ENCODE results near the gene EDN2.

Gene EDN2

DNA sequence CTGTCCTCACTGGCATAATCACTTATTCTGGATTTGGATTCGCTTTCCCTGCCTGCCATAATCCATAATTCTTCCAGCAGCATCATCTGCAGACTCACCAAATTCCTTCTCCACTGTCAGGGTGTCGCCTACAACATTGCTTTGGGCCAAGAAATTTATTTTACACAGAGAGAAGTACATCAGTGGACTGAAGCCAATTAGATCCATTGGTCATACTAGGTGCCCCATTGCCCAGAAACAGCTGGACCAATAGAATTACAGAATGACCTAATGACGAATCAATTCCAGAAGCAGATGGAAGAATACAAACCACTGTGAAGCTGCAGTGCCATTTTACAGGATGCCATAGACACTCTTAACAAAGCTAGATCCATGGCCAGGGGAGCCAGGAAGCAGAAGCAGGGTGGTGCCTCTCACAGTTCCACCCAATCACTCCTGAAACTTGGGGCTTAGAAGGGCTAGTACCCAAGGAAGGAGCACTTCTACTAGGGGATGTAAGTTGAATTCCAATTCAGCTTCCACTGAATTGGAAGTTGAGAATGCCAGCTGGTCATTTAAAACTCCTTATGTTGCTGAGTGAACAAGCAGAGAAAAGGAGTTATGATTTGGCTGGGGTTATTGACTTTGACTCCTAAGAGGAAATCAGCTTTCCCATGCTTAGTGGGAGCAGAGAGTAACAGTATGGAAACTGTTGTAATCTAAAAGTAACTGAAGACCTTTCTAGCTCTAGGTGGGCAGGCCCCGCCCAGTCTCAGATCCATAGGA is 44.0 kb downstream of the EDN2 start:
- DNase-seq (ENCODE audit: low read depth in 1 of 2, low spot score in 1 of 2), result no peak

DNA sequence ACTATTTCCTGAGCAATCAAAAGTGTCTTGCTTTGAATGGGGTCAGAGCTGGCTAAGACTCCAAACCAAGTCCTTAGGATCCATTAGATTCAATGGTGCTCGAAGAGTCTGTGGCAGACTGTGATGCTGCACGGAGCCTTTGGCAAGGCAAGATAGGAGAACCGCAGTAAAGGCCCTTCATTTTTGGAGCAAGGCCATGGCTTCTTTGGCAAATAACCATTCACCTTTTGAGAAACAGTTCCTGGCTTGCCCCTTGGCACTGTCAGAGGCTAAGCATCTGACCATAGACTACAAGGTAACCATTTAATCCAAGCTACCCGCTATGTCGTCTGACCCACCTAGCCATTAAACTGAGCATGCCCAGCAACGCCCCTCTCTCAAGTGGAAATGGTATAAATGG is 45.2 kb downstream of the EDN2 start:
- no peak for DNase-seq (ENCODE audit: low read depth in 1 of 2, low spot score in 1 of 2)

DNA sequence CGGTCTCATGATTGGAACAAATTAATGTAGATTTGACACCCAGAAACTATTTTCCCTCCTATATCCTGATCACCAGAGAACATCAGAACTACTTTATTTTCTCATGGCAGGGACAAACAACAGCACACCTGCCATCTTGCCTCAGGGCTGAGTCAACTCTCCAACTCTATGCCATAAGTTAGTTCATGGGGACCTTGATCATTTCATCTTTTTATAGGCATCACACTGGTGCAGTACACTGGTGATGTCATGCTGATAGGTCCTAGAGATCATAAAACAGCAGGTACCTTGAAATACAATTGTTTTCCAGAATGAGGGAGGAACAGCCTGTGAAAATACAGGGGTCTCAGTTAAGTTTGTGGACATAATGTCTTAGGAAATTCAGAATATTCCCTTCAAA is 45.8 kb downstream of the EDN2 start:
- no peak for DNase-seq (ENCODE audit: low read depth in 1 of 2, low spot score in 1 of 2)

DNA sequence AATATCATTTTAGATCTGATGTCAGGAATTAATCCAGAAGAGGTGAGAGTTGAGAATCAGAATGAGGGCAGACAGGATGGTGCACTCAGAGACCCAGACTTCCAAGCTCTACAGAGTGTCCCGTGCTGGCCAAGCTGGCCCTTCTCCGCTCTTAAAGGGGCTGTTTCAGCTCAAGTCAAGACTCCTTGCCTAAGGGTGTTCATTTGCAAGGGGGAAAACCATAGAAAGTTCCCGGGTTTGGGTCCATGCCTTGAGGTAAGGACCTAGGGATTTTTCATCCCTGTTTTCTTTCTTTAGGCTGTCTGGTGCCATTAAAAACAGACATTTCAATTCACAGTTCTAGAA is 47.5 kb downstream of the EDN2 start:
- DNase-seq (ENCODE audit: low read depth in 1 of 2, low spot score in 1 of 2), result no peak

GRCh38 chr1:41436281-41437010 is 48.0 kb downstream of the EDN2 start:
- no peak for DNase-seq (ENCODE audit: low read depth in 1 of 2, low spot score in 1 of 2)

DNA sequence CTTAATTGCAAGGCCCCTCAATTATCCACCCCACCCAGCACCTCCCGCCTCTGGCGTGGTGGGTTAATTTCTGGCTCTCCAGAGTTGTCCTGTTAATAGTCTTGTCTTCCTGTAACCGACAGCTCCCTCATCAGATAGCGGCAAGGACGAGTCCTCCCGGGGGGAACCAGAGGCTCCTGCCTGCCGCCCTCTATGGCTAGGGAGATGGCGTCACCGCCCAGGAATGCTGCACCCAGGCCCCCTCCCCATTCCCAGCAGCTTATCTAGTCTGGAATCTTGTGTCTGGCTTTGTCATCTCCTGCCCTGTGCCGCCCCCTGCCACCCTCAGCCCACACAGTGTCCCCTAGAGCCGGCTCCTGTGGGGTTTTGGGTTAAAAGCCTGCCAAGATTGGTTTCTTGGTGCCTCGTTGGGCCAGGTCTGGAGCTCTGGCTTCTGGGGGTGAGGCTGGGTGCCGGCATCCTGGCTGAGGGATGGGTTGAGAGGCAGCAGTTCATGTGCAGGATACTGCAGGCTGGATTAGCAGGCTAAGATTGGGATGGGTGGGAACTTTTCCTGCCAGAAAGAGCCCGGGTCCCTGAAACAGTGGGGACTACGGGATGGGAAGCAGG is 48.8 kb downstream of the EDN2 start:
- no peak for DNase-seq (ENCODE audit: low read depth in 1 of 2, low spot score in 1 of 2)

DNA sequence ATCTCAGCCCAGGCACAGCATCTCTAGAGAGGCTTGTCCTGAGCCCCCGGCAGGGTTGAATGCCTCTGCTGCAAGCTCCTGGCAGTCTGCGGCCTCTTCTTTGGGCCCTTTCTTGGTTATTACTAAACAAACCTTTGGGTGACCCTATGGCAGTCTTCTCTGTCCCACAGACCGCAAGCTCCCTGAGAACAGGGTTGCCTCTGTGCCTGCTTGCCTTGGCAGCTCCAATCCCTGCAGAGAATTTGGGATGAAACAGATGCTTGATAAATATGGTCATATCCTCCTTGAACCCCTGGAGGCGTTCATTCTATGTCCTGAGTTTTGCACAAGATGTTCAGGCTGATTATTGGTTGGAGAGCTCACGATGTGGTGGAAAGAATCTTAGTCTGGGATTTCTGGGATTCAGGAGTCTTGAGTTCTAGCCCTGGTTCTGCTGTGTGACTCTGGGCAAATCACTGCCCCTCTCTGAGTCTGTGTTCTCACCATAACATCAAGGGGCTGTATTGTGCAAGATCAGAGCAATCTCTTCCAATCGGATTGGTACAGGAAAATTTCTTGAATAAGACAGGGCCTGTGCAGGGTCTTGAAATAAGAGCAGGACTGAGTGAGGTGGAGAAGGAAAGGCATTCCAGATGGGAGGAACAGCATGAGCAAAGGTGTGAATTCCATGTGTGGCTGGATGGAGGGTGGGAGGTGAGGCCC is 49.6 kb downstream of the EDN2 start:
- DNase-seq (ENCODE audit: low read depth in 1 of 2, low spot score in 1 of 2), result no peak

- no peak for DNase-seq (ENCODE audit: low read depth in 1 of 2, low spot score in 1 of 2)
Measured at GRCh38 chr1:41434306-41434705, 50.2 kb downstream of the EDN2 start.

DNA sequence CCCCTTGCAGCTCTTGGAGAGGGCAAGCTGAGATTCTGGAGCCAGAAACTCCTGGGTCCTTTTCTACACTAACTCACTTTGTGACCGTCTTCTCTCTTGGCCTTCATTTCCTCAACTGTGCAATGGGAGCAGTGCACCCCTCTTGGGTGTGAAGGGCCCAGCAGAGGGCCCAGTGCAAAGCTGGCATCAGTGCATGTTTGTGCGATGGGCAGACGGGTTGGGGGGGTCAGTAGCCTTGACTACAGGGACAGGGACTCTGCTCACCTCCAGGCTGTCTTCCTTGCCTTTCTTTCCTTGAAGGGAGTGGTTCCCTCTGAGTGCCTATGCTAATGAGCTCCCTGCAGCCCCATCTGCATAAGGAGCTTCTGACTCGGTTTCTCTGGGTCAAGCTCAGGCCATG is 51.0 kb downstream of the EDN2 start:
- DNase-seq (ENCODE audit: low read depth in 1 of 2, low spot score in 1 of 2), result no peak

- peak; percentile 42 to 43 for DNase-seq (ENCODE audit: low read depth in 1 of 2, low spot score in 1 of 2)
Measured at GRCh38 chr1:41432481-41433280, 51.8 kb downstream of the EDN2 start.

DNA sequence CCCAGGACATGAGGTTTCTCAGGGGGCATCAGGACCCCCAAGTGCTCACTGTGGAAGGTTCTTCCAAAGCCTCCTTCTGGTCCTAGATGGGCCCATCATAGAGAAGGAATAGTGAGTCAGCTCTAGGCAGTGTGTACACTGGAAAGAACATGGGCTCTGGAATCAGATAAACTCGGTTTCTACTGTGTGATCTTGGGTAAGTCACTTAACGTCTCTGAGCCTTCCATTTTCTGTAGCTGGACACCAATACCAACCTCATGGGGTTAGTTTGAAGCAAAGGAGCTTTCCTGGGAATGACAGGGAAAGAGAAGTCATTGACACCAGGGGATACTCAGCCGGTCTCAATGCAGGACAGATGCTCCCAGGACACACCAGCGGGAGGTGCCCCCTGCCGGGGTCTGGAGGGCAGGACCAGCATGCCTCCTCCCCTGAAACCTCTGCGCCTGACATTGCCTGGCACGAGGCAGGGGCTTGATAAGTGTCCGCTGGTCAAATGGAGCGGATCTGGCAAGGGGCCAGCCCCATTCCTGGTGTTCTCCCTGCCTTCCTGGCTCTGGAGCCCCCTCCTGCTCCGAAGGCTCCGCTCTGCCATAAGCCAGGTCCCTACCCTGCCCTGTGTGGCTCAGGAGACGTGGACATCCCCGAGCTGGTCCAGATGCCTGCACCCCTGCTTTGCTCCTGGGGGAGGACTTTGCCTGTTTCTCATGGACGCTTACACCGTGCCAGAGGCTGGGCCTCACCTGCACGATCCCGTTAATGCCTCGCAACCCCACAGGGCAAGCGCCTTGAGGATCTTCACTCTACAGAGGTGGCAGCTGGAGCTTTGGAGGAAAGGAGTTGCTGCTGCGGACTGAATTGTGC is 52.8 kb downstream of the EDN2 start:
- DNase-seq (ENCODE audit: low read depth in 1 of 2, low spot score in 1 of 2), result no peak

DNA sequence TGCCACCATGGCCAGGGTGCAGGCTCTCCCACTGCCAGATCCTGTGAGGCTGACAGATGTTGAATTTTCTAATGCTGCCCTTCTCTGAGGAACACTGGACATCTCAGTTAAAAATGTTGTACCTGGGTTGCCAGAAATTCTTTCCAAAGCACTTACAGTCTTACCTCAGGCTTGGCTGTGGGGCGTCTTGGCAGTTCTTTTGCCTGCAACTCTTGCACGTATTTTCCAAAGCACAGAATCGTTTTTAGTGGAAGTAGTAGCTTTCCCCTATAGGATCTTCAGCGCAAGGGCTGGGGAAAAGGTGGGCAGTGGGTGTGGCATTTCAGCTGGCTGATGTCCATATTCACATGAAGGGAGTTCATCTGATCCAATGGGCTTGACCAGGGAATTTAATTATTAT is 53.9 kb downstream of the EDN2 start:
- no peak for DNase-seq (ENCODE audit: low read depth in 1 of 2, low spot score in 1 of 2)

DNA sequence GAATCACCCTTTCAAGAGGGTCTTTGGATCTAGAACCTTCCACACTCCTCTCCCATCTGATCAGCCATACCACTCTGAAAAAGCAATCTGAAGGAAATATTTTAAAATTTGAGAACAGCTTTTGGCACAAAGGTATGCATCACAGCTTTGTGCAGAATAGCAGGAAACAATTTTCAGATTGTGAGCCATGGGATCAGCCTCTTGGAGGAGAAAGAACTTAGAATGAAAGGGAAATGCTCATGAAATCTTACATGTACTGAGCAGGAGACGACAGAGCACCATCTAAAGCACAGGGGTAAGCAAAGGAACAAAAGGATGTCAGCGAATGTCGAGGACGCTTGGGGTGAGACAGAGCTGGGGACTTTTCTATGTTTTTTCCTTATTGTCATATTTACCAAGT is 54.4 kb downstream of the EDN2 start:
- DNase-seq (ENCODE audit: low read depth in 1 of 2, low spot score in 1 of 2), result no peak

- DNase-seq (ENCODE audit: low read depth in 1 of 2, low spot score in 1 of 2), result no peak
Measured at GRCh38 chr1:41429641-41430035, 54.8 kb downstream of the EDN2 start.
